Superior temporal gyrus (tissue), 1 donor: ENCODE data around the gene ITGB6.
A peak's percentile ranks its signal among the peaks of the same experiment; 100 is the strongest.
"Not testable (repeated sequence)": the region's sequence is repeated elsewhere in the genome, so short reads cannot be mapped to it uniquely, and the experiment has no call there.

ENCODE experiments used
- DNase-seq: peaks from one replicate; pipeline ENCODE4 v3.0.0-alpha.2; 2016; ENCODE audit errors: extremely low spot score

ITGB6 gene

GRCh38 chr2:160181146-160181836, 18.8 kb downstream of the ITGB6 start:
- not testable (repeated sequence) for DNase-seq

DNA sequence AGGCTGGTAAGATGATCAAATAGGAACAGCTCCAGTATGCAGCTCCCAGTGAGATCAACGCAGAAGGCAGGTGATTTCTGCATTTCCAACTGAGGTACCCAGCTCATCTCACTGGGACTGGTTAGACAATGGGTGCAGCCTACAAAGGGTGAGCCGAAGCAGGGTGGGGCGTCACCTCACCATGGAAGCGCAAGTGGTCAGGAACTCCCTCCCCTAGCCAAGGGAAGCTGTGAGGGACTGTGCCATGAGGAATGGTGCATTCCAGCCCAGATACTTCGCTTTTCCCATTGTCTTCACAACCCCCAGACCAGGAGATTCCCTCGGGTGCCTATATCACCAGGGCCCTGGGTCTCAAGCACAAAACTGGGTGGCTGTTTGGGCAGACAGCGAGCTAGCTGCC, 19.4 kb downstream of the ITGB6 start:
- not testable (repeated sequence) for DNase-seq

DNA sequence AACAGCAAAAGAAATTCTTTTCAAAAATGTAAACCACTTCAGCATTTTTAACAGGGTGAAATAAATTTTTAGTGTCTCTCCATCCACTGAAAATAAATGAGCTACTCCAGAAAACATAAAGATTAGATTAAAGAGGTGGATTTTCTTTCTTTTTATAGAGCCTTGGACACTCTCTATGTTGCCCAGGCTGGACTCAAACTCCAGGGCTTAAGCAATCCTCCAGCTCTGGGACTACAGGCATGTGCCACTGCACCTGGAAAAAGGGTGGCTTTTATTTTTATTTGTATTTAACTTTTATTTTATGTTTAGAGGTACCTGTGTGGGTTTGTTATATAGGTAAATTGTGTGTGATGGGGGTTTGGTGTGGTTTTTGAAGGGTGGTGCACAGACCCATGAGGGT, 19.9 kb downstream of the ITGB6 start:
- DNase-seq: no peak

GRCh38 chr2:160175169-160176134, 24.6 kb downstream of the ITGB6 start:
- DNase-seq: no peak

GRCh38 chr2:160174322-160174721, 25.8 kb downstream of the ITGB6 start:
- DNase-seq: no peak

DNA sequence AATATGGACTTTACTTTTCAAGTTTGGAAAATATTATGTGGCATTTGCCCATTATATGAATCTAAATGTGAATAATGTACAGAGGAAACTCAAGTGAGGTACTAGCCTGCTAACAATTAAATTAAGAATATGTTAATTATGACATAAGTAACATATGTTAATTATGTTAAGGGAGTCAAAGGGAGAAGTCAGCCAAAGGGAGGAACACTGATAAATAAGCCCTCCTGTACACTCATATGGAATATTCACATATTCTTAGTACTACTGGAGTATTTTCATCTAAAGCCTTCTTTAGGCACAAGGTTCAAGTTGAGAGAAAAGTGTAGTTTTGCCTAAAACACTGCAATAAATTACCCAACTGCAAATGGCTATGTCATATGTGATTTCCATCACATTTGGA, 30.1 kb downstream of the ITGB6 start:
- DNase-seq: peak; percentile 2

GRCh38 chr2:160169471-160169870, 30.6 kb downstream of the ITGB6 start:
- DNase-seq: peak; percentile 5

DNA sequence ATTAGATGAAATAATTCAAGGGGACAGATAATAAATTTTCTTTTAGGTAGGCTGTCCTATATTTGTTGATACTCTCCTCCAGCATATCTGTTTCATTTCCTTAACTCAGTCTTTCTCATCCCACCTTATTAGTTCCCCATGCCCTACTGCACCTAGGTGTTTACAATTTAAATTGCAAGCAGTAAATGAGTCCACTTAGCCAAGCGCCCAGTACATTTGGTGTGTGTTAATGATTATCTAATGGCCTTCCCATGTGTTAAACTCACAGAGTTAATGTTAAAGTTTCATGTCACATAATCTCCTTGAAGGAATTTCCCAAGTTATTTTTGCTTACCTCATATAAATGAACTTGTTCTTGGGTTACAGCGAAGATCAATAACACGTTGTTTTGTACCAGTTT, 31.2 kb downstream of the ITGB6 start:
- DNase-seq: no peak

DNA sequence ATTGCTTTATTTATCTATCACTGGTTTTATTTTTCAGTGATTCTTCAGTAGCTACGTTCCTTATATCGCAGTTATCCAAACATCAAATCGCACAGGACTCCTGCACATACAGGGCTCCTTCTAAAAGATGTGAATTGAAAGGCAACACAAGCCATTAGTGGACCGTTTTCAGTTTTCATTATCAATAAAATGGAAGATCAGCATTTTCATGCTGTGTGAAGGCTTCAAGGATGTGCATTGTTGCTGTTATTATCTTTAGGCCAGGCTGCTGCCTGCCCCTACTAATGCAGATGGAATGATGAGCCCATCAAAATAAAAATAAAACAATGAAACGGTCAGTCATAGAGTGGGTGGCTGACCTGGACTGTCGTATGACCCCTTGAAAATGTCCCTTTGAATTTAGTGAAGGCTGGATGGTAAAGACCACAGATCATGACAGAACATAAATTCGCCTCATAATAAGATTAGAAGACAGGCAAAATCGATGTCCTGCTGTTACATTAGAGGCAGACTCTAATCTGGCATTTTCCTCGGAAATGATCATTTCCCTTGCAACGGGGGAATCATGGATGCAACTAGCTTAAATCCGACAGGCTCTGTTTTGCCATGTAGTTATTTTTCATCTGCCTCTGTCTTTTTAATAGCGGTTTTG, 32.9 kb downstream of the ITGB6 start:
- peak; percentile 3 for DNase-seq

GRCh38 chr2:160165996-160166395, 34.1 kb downstream of the ITGB6 start:
- peak; percentile 4 for DNase-seq

DNA sequence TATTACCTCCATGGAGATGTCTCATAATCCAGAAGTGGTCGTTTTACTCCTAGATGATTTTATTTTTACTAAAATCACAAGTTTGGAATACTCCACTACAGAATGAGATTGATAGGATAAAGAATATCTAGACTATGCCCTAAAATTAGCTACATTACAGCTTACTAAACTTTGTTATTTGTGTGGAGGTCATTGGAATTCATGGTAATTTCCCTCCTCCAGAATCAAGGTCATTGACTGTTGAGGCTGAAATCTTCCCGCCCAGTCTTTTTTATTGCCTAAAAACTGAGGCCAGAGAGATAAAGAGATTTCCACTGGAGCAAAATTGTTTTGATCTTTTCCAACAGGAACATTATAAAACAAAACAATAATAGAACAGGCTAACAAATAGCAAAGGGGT, 35.0 kb downstream of the ITGB6 start:
- peak; percentile 3 for DNase-seq

GRCh38 chr2:160157861-160158829, 41.9 kb downstream of the ITGB6 start:
- DNase-seq: no peak

GRCh38 chr2:160156665-160157064, 43.4 kb downstream of the ITGB6 start:
- no peak for DNase-seq

DNA sequence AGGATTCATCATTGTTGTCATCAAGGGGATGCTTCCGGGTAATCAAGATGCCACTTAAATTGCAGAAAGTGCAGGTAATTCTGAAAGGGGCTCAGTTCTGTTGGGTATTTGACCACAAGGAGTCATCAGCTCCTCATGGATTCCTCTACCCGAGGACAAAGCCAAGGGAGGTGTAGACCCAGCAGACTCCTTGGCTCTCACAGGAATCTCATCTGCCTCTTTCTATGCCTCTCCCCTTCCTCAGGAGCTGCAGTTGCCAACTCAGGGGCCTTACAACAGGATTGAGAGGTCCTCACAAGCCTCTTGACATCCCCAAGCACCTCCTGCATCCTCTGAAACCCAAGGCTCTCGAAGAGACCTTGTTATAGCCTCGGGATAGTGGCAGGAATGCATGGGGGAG, 44.0 kb downstream of the ITGB6 start:
- DNase-seq: no peak

DNA sequence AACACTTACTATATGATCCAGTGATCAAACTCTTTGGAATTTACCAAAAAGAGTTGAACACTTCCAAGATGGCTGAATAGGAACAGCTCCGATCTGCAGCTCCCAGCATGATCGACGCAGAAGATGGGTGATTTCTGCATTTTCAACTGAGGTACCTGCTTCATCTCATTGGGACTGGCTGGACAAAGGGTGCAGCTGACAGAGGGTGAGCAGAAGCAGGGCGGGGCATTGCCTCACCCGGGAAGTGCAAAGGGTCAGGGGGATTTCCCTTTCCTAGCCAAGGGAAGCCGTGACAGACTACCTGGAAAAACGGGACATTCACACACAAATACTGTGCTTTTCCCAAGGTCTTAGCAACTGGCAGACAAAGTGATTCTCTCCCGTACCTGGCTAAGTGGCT, 51.7 kb downstream of the ITGB6 start:
- not testable (repeated sequence) for DNase-seq

DNA sequence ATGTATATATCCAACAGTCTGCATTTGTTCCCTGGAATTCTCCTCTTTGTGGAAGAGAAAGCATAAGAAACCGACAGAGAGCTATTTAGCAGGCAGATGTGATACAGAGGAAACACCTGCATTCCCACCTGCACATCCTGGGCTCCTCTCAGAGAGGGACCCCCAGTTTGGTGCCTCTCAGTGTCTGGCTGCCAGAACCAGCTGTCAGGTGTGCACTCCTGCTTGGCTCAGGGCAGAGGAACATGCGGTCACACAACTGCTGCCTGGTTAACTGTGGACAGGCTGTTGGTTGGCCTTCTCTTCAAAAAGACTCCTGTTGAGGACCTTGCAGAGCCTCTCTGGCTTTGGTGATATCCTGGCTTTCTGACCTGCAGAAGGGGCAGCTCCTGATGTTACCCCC, 54.6 kb downstream of the ITGB6 start:
- DNase-seq: no peak

GRCh38 chr2:160144280-160144990, 55.6 kb downstream of the ITGB6 start:
- DNase-seq: no peak

DNA sequence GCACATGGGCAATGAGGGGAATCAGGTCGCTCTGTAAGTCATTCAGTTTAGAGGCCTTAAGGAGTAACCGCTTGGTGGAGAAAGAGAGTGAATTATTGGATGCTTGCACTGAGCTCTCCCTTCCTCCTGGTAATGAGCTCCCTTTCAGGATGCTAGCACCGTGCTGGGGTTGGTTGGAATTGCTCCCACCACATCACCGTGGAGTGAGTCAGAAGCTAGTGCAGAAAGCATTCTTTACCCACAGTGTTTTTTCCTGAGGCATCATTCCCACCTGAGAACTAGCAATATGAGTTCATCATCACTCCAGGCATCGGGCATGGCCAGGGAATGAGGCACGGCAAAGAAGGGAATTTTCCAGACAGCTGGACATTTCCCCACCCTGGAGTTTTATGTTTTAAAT, 57.6 kb downstream of the ITGB6 start:
- DNase-seq: no peak

- DNase-seq: no peak
These were observed 58.2 kb downstream of the ITGB6 start for GRCh38 chr2:160141912-160142311.

DNA sequence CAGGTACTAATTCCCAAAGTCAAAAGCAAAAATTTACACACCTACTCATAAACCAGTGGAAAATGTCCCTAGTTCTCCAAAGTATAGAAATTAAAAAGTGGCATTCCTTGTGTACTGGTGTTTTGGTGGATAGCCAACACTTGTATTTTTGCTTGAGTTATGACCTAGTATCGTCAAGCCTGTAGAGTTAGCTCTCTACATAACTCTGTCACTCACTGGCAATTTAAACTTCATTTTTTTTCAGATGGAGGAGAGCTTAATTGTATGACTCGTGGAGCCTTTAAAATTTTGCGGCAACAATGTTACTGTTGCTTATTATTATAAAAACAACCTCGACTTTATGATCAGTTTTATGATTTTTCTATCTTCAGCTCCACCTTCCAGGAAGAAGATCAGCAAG, 58.7 kb downstream of the ITGB6 start:
- DNase-seq: no peak

- DNase-seq: no peak
These were observed 59.6 kb downstream of the ITGB6 start for GRCh38 chr2:160140471-160140870.
